HepG2 (cell line): ENCODE data around the gene PHKG2. TPM values are rescaled to one million over a fixed set of nuclear protein-coding genes. Genes with fewer than 3 reads are reported as not detected.

Experiments used
- CBX5 ChIP-seq: sonication (generic); formaldehyde crosslinking; IDR thresholded peaks from 2 replicates; pipeline ENCODE4 v1.4.0; 2020; ENCODE audit warnings: missing genetic modification reagents, borderline replicate concordance
- CTCF ChIP-seq: sonication (generic); formaldehyde crosslinking; IDR thresholded peaks from 2 replicates; pipeline ENCODE4 v1.5.0; 2020; ENCODE audit warnings: mild to moderate bottlenecking, missing genetic modification reagents, moderate library complexity
- E2F1 ChIP-seq: sonication (generic); formaldehyde crosslinking; IDR thresholded peaks from 2 replicates; pipeline ENCODE4 v1.5.0; 2020; ENCODE audit warnings: missing genetic modification reagents
- EED ChIP-seq: sonication (generic); formaldehyde crosslinking; IDR thresholded peaks from 2 replicates; pipeline ENCODE4 v1.5.0; 2020; ENCODE audit warnings: mild to moderate bottlenecking, missing genetic modification reagents
- ELF3 ChIP-seq: IDR thresholded peaks from 2 replicates; pipeline ENCODE4 v1.6.1; 2016; ENCODE audit warnings: missing genetic modification reagents, missing compliant biosample characterization
- NCOA2 ChIP-seq: sonication (generic); formaldehyde crosslinking; IDR thresholded peaks from 2 replicates; pipeline ENCODE4 v1.8.0; 2022; ENCODE audit warnings: inconsistent platforms
- NFIC ChIP-seq: IDR thresholded peaks from 2 replicates; pipeline ENCODE4 v1.6.1; 2012; ENCODE audit warnings: mild to moderate bottlenecking, low read length, inconsistent platforms
- NKX3-1 ChIP-seq: sonication (generic); formaldehyde crosslinking; IDR thresholded peaks from 2 replicates; pipeline ENCODE4 v1.5.0; 2020; ENCODE audit warnings: missing genetic modification reagents
- POLR2AphosphoS2 ChIP-seq: IDR thresholded peaks from 2 replicates; pipeline ENCODE4 v1.6.1; 2011; ENCODE audit warnings: low read depth, low read length, improper control_type of control experiment
- RCOR2 ChIP-seq: IDR thresholded peaks from 2 replicates; pipeline ENCODE4 v1.6.1; 2016; ENCODE audit warnings: missing biosample characterization, missing genetic modification reagents
- SMAD3 ChIP-seq: sonication (generic); formaldehyde crosslinking; IDR thresholded peaks from 2 replicates; pipeline ENCODE4 v1.4.0; 2020; ENCODE audit warnings: missing genetic modification reagents
- ZBTB10 ChIP-seq: sonication (generic); formaldehyde crosslinking; IDR thresholded peaks from 2 replicates; pipeline ENCODE4 v1.4.0; 2020; ENCODE audit warnings: missing genetic modification reagents, borderline replicate concordance
- ZNF12 ChIP-seq: sonication (generic); formaldehyde crosslinking; IDR thresholded peaks from 2 replicates; pipeline ENCODE4 v1.5.0; 2020; ENCODE audit warnings: missing genetic modification reagents
- ZNF550 ChIP-seq: sonication (generic); formaldehyde crosslinking; IDR thresholded peaks from 2 replicates; pipeline ENCODE4 v1.4.0; 2020; ENCODE audit warnings: mild to moderate bottlenecking, missing genetic modification reagents, borderline replicate concordance
- ZNF567 ChIP-seq: sonication (generic); formaldehyde crosslinking; IDR thresholded peaks from 2 replicates; pipeline ENCODE4 v1.8.1; 2023; ENCODE audit warnings: mild to moderate bottlenecking, missing genetic modification reagents, borderline replicate concordance
- ZNF580 ChIP-seq: IDR thresholded peaks from 2 replicates; pipeline ENCODE4 v1.6.1; 2016; ENCODE audit warnings: low read depth, borderline replicate concordance
- polyA plus RNA-seq, 8 experiments: library from polyadenylated mRNA; depleted of rRNA in 3 of 8; stranded (reverse) in 7 of 8; unstranded in 1 of 8; fragments of >200 nt; fragmentation: Illumina TruSeq in 4 of 8; extraction: Trizol in 4 of 8; gene quantifications; 2 replicates each; pipeline versions ENCODE4 v1.2.1 to v1.2.3, GENCODE V29; 2011 to 2016; ENCODE audit warnings: low read depth in 4 of 8, missing spikeins in 1 of 8, mixed read lengths in 1 of 8; ENCODE audit not compliant: insufficient read depth in 1 of 8
- total RNA-seq, 5 experiments: library from RNA; depleted of rRNA; stranded (reverse); fragments of >200 nt; fragmentation: Illumina TruSeq; extraction: Trizol; gene quantifications; 2 replicates each; pipeline ENCODE4 v1.2.3, GENCODE V29; 2016; ENCODE audit warnings: low read depth in 1 of 5
- TF ChIP-seq, protein P1 (sequence below): sonication (generic); formaldehyde crosslinking; conservative IDR thresholded peaks from 2 replicates; pipeline ENCODE4 v1.4.0; 2020; ENCODE audit warnings: mild to moderate bottlenecking, missing genetic modification reagents, moderate library complexity
- TF ChIP-seq, protein P2 (sequence below): IDR thresholded peaks from 2 replicates; pipeline ENCODE4 v1.6.1; 2016; ENCODE audit warnings: mild to moderate bottlenecking

PHKG2 gene
- total and polyA plus RNA-seq, 2 of the 13 experiments (the other 11 are each of a cell fraction or from before 2014, with no cell fraction given): 37.4 to 42.1 TPM

- TF ChIP-seq RCOR2 (CRISPR knock-in tag) (no peak; the same call in 1 of the 2 replicates), ZNF580 (no peak; the same call in 1 of the 2 replicates), ELF3 (CRISPR knock-in tag) (no peak), E2F1 (CRISPR knock-in tag) (no peak), ZNF12 (CRISPR knock-in tag) (no peak; the same call in 1 of the 2 replicates), POLR2AphosphoS2 (no peak), ZNF567 (CRISPR knock-in tag) (no peak), SMAD3 (CRISPR knock-in tag) (0 out of 2 replicates have a peak, but pooled peaks have one; percentile 23), NFIC (peak; percentile 15; the same call in 1 of the 2 replicates), EED (CRISPR knock-in tag) (no peak), ZBTB10 (CRISPR knock-in tag) (no peak), NKX3-1 (CRISPR knock-in tag) (0 out of 2 replicates have a peak, but pooled peaks have one; percentile 35), CBX5 (CRISPR knock-in tag) (no peak), NCOA2 (CRISPR knock-in tag) (peak; percentile 18; the same call in 1 of the 2 replicates), ZNF550 (CRISPR knock-in tag) (no peak), CTCF (0 out of 2 replicates have a peak, but pooled peaks have one; percentile 4)
- TF ChIP-seq, protein P1, sequence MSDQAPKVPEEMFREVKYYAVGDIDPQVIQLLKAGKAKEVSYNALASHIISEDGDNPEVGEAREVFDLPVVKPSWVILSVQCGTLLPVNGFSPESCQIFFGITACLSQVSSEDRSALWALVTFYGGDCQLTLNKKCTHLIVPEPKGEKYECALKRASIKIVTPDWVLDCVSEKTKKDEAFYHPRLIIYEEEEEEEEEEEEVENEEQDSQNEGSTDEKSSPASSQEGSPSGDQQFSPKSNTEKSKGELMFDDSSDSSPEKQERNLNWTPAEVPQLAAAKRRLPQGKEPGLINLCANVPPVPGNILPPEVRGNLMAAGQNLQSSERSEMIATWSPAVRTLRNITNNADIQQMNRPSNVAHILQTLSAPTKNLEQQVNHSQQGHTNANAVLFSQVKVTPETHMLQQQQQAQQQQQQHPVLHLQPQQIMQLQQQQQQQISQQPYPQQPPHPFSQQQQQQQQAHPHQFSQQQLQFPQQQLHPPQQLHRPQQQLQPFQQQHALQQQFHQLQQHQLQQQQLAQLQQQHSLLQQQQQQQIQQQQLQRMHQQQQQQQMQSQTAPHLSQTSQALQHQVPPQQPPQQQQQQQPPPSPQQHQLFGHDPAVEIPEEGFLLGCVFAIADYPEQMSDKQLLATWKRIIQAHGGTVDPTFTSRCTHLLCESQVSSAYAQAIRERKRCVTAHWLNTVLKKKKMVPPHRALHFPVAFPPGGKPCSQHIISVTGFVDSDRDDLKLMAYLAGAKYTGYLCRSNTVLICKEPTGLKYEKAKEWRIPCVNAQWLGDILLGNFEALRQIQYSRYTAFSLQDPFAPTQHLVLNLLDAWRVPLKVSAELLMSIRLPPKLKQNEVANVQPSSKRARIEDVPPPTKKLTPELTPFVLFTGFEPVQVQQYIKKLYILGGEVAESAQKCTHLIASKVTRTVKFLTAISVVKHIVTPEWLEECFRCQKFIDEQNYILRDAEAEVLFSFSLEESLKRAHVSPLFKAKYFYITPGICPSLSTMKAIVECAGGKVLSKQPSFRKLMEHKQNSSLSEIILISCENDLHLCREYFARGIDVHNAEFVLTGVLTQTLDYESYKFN (CRISPR knock-in tag): peak; percentile 54
- TF ChIP-seq, protein P2, sequence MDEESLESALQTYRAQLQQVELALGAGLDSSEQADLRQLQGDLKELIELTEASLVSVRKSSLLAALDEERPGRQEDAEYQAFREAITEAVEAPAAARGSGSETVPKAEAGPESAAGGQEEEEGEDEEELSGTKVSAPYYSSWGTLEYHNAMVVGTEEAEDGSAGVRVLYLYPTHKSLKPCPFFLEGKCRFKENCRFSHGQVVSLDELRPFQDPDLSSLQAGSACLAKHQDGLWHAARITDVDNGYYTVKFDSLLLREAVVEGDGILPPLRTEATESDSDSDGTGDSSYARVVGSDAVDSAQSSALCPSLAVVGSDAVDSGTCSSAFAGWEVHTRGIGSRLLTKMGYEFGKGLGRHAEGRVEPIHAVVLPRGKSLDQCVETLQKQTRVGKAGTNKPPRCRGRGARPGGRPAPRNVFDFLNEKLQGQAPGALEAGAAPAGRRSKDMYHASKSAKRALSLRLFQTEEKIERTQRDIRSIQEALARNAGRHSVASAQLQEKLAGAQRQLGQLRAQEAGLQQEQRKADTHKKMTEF (CRISPR knock-in tag): no peak
Observed at GRCh38 chr16:30787613-30788378, 39.6 kb downstream of the PHKG2 start (continued).
